ENCODE results near the gene PHRF1.

Gene PHRF1

GRCh38 chr11:575996-576768 lies at the start of gene PHRF1:
TSS of gene PHRF1 (plus strand) at chr11:576470. CDS start at chr11:581513, 5,043 bp downstream.
- peak within 1 kb of the TSS; percentile 97 for H3K4me3 ChIP-seq (ENCODE audit: low read depth, low read length)
- peak; percentile 79 for DNase-seq (ENCODE audit: low read depth)

- no peak for DNase-seq (ENCODE audit: low read depth)
- no peak overlapping the region for H3K4me3 ChIP-seq (ENCODE audit: low read depth, low read length)
Measured at GRCh38 chr11:528166-528814, 48.0 kb upstream of the PHRF1 start.

GRCh38 chr11:528815-529727 lies 47.2 kb upstream of the PHRF1 start:
- no peak for DNase-seq (ENCODE audit: low read depth)
- no peak overlapping the region for H3K4me3 ChIP-seq (ENCODE audit: low read depth, low read length)

GRCh38 chr11:529728-530411 lies 46.4 kb upstream of the PHRF1 start:
- no peak overlapping the region for H3K4me3 ChIP-seq (ENCODE audit: low read depth, low read length)
- DNase-seq (ENCODE audit: low read depth): no peak

GRCh38 chr11:530960-531831 lies 45.1 kb upstream of the PHRF1 start:
- H3K4me3 ChIP-seq (ENCODE audit: low read depth, low read length): no peak overlapping the region
- no peak for DNase-seq (ENCODE audit: low read depth)

GRCh38 chr11:531919-532526 lies 44.2 kb upstream of the PHRF1 start:
- no peak overlapping the region for H3K4me3 ChIP-seq (ENCODE audit: low read depth, low read length)
- no peak for DNase-seq (ENCODE audit: low read depth)

GRCh38 chr11:532527-532985 lies 43.7 kb upstream of the PHRF1 start:
- no peak for DNase-seq (ENCODE audit: low read depth)
- H3K4me3 ChIP-seq (ENCODE audit: low read depth, low read length): no peak overlapping the region

GRCh38 chr11:532986-533585 lies 43.2 kb upstream of the PHRF1 start:
- H3K4me3 ChIP-seq (ENCODE audit: low read depth, low read length): no peak overlapping the region
- no peak for DNase-seq (ENCODE audit: low read depth)

- DNase-seq (ENCODE audit: low read depth): no peak
- H3K4me3 ChIP-seq (ENCODE audit: low read depth, low read length): peak overlapping the region; percentile 91
Measured at GRCh38 chr11:533586-534395, 42.5 kb upstream of the PHRF1 start.

GRCh38 chr11:534396-535209 lies 41.7 kb upstream of the PHRF1 start:
- DNase-seq (ENCODE audit: low read depth): no peak
- peak overlapping the region; percentile 91 for H3K4me3 ChIP-seq (ENCODE audit: low read depth, low read length)

- peak overlapping the region; percentile 91 for H3K4me3 ChIP-seq (ENCODE audit: low read depth, low read length)
- no peak for DNase-seq (ENCODE audit: low read depth)
Measured at GRCh38 chr11:535210-535518, 41.1 kb upstream of the PHRF1 start.

- DNase-seq (ENCODE audit: low read depth): peak; percentile 74
- H3K4me3 ChIP-seq (ENCODE audit: low read depth, low read length): peak within 1 kb of the TSS; percentile 91
Measured at GRCh38 chr11:535519-536454, 40.5 kb upstream of the PHRF1 start, which contains the start of gene HRAS. TSS of gene HRAS (minus strand) at chr11:535576.

- DNase-seq (ENCODE audit: low read depth): peak; percentile 14
- H3K4me3 ChIP-seq (ENCODE audit: low read depth, low read length): peak within 1 kb of the TSS; percentile 38
Measured at GRCh38 chr11:536841-537621, 39.2 kb upstream of the PHRF1 start, which contains the start of gene LRRC56. TSS of gene LRRC56 (plus strand) at chr11:537527. CDS start at chr11:540685, 3,158 bp downstream.
